Neural progenitor cell (in vitro differentiated cells): ENCODE results near the gene LKAAEAR1. TPM values are rescaled to one million over a fixed set of nuclear protein-coding genes. Genes with fewer than 3 reads are reported as not detected.

Experiments used
- DNase-seq: peaks from one replicate; pipeline ENCODE4 v3.0.0-alpha.2; 2016; ENCODE audit warnings: low spot score
- H2AFZ ChIP-seq: fragments of 200-600 bp; sonication (generic); replicated peaks from 2 replicates; pipeline ENCODE4 v1.6.1; 2016; ENCODE audit warnings: antibody characterized with exemption
- H3F3A ChIP-seq: fragments of 200-600 bp; sonication (generic); 2 replicates; pipeline ENCODE4 v1.6.1; 2016; ENCODE audit warnings: antibody characterized with exemption, low read depth
- H3K27ac ChIP-seq: fragments of 200-600 bp; sonication (generic); 2 replicates; pipeline ENCODE4 v1.5.1; 2016; ENCODE audit warnings: mild to moderate bottlenecking
- H3K27me3 ChIP-seq: fragments of 200-600 bp; sonication (generic); 2 replicates; pipeline ENCODE4 v1.6.1; 2016; ENCODE audit warnings: mild to moderate bottlenecking, moderate library complexity
- H3K36me3 ChIP-seq: fragments of 200-600 bp; sonication (generic); 2 replicates; pipeline ENCODE4 v1.5.1; 2016
- H3K4me1 ChIP-seq: fragments of 200-600 bp; sonication (generic); 2 replicates; pipeline ENCODE4 v1.6.1; 2016; ENCODE audit warnings: mixed run types
- H3K4me2 ChIP-seq: fragments of 200-600 bp; sonication (generic); 2 replicates; pipeline ENCODE4 v1.6.1; 2016
- H3K4me3 ChIP-seq: fragments of 200-600 bp; sonication (generic); 2 replicates; pipeline ENCODE4 v1.5.1; 2016
- H3K79me2 ChIP-seq: fragments of 200-600 bp; sonication (generic); 2 replicates; pipeline ENCODE4 v1.6.1; 2016; ENCODE audit warnings: low read depth
- H3K9ac ChIP-seq: fragments of 200-600 bp; sonication (generic); 2 replicates; pipeline ENCODE4 v1.6.1; 2016
- H3K9me3 ChIP-seq: fragments of 200-600 bp; sonication (generic); 2 replicates; pipeline ENCODE4 v1.5.1; 2016; ENCODE audit warnings: low read depth
- H4K20me1 ChIP-seq: fragments of 200-600 bp; sonication (generic); 2 replicates; pipeline ENCODE4 v1.6.1; 2016; ENCODE audit warnings: low read depth
- H3K27ac Mint-ChIP-seq: 3 replicates; pipeline ENCODE4 v1.8.0; 2021; ENCODE audit warnings: mixed read lengths
- H3K27me3 Mint-ChIP-seq: 2 replicates; pipeline ENCODE4 v1.8.0; 2022; ENCODE audit warnings: low read depth, mild to moderate bottlenecking, inconsistent platforms, moderate library complexity, mixed read lengths; ENCODE audit not compliant: insufficient read depth
- H3K36me3 Mint-ChIP-seq: 3 replicates; pipeline ENCODE4 v1.8.0; 2021; ENCODE audit warnings: mixed read lengths
- H3K4me1 Mint-ChIP-seq: 3 replicates; pipeline ENCODE4 v1.8.0; 2021; ENCODE audit warnings: mixed read lengths
- H3K4me3 Mint-ChIP-seq: 3 replicates; pipeline ENCODE4 v1.8.0; 2021; ENCODE audit warnings: mild to moderate bottlenecking, moderate library complexity, mixed read lengths
- H3K9me3 Mint-ChIP-seq: 3 replicates; pipeline ENCODE4 v1.8.0; 2020; ENCODE audit warnings: mixed read lengths
- EZH2 ChIP-seq: fragments of 200-600 bp; sonication (generic); IDR thresholded peaks from 2 replicates; pipeline ENCODE4 v1.6.1; 2017; ENCODE audit warnings: antibody characterized with exemption, mild to moderate bottlenecking, moderate library complexity
- EZH2phosphoT487 ChIP-seq: fragments of 200-600 bp; sonication (generic); IDR thresholded peaks from 2 replicates; pipeline ENCODE4 v1.6.1; 2017; ENCODE audit warnings: antibody characterized with exemption
- total RNA-seq: library from RNA; depleted of rRNA; stranded (reverse); fragments of >200 nt; gene quantifications from 2 replicates; pipeline ENCODE4 v1.2.3, GENCODE V29; 2015; ENCODE audit warnings: low replicate concordance
- TF ChIP-seq, protein P1 (sequence below): fragments of 200-600 bp; sonication (generic); IDR thresholded peaks from 2 replicates; pipeline ENCODE4 v1.5.1; 2017; ENCODE audit warnings: antibody characterized with exemption, mild to moderate bottlenecking

Gene LKAAEAR1
- total RNA-seq, 1 donor from 2014 or later, result not detected

DNA sequence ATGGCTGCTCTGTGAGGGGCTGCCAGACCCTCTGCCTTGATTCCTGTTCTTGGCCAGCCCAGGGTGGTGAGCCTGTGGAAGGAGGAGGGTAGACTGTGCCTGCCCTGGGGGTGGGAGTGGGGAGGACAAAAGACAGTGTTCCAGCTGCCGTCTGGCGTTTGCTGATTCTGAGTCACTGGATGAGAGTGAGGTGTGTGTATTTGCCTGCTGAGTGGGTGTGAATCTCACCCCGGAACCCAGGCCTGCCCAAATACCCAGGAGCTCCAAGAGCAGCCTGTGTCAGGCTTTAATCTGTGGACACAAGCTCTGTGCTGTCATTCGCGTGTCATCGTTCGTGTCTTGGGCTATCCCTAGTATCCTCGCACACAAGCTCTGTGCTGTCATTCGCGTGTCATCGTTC lies 2.6 kb upstream of the LKAAEAR1 start:
- Histone ChIP-seq H3K4me3 (no peak overlapping the region), H3K4me1 (peaks cover 17% of the 10 kb centered on the region), H3K9ac (no peak overlapping the region), H4K20me1 (peaks cover 13% of the 10 kb centered on the region), H3K79me2 (no peaks in the 10 kb centered on the region), H3F3A (peaks cover 24% of the 10 kb centered on the region), H2AFZ (no peak overlapping the region), H3K27me3 (peaks cover 87% of the 10 kb centered on the region), H3K9me3 (no peaks in the 10 kb centered on the region), H3K4me2 (no peak overlapping the region), H3K27ac (no peak overlapping the region), H3K36me3 (no peaks in the 10 kb centered on the region)
- peaks cover 15% of the 10 kb centered on the region for H3K9me3 Mint-ChIP-seq
- TF ChIP-seq, protein P1, sequence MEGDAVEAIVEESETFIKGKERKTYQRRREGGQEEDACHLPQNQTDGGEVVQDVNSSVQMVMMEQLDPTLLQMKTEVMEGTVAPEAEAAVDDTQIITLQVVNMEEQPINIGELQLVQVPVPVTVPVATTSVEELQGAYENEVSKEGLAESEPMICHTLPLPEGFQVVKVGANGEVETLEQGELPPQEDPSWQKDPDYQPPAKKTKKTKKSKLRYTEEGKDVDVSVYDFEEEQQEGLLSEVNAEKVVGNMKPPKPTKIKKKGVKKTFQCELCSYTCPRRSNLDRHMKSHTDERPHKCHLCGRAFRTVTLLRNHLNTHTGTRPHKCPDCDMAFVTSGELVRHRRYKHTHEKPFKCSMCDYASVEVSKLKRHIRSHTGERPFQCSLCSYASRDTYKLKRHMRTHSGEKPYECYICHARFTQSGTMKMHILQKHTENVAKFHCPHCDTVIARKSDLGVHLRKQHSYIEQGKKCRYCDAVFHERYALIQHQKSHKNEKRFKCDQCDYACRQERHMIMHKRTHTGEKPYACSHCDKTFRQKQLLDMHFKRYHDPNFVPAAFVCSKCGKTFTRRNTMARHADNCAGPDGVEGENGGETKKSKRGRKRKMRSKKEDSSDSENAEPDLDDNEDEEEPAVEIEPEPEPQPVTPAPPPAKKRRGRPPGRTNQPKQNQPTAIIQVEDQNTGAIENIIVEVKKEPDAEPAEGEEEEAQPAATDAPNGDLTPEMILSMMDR, result no peak
- TF ChIP-seq EZH2 (no peak), EZH2phosphoT487 (no peak)
- peaks cover 33% of the 10 kb centered on the region for H3K4me1 Mint-ChIP-seq
- H3K27ac Mint-ChIP-seq, result no peak overlapping the region
- no peaks in the 10 kb centered on the region for H3K36me3 Mint-ChIP-seq
- no peak for DNase-seq
- no peak overlapping the region for H3K4me3 Mint-ChIP-seq
- H3K27me3 Mint-ChIP-seq, result peaks cover 46% of the 10 kb centered on the region

DNA sequence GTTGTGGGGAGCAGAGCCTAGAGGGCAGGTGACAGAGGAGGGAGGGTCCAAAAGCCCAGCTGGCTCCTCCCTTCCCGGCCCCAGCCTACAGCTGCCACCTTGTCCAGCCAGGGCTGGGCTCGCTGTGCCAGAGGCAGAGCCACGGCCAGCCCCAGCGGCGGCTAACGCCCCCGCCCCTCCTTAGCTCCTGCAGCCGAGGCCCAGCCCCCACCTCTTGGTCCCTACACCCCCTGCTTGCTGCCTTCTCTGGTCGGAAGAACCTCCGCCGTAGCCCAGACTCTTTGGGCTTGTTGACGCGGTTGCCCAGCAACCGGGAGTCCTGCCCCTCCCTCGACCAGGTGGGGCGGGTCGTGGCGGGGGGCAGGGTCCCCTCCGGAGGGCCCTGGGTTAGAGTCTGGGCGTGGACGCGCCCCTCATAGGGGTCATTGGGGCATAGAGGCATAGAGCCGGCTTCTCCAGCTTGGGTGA lies 521 bp upstream of the LKAAEAR1 start:
- H3K9ac ChIP-seq, result no peak overlapping the region
- H3K4me1 Mint-ChIP-seq, result peaks cover 36% of the 10 kb centered on the region

DNA sequence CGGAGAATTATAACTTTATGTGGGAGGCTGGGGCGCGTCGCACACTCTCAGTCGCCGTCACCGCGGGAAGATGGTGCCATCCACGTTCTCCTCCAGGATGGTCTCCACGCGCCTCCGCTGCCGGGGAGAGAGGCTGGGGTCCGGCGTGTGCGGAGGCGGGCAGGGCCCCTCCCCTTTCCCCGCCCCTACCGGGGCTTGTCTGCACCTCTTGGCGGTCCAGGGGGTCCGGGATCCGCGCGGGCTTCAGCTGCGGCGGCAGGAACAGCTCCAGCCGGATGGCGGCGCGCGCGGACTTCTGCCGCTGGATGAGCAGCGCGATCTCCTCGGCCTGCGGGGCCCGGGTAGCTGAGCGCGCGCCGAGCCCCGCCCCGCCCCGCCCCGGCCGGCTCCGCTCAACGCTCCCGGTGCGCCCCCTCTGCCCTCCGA lies 807 bp downstream of the LKAAEAR1 start:
- Histone ChIP-seq H3K27me3 (peaks cover 87% of the 10 kb centered on the region), H3K79me2 (no peaks in the 10 kb centered on the region), H3K4me3 (peak overlapping the region; percentile 61), H3K9ac (no peak overlapping the region), H4K20me1 (peaks cover 19% of the 10 kb centered on the region), H3F3A (peaks cover 54% of the 10 kb centered on the region), H3K4me2 (peak overlapping the region; percentile 97), H2AFZ (peak overlapping the region; percentile 84), H3K9me3 (no peaks in the 10 kb centered on the region), H3K4me1 (peaks cover 27% of the 10 kb centered on the region), H3K36me3 (no peaks in the 10 kb centered on the region), H3K27ac (no peak overlapping the region)
- Mint-ChIP-seq H3K9me3 (peaks cover 15% of the 10 kb centered on the region), H3K27ac (no peak overlapping the region), H3K4me1 (peaks cover 41% of the 10 kb centered on the region), H3K27me3 (peaks cover 30% of the 10 kb centered on the region), H3K4me3 (peak overlapping the region; percentile 73), H3K36me3 (no peaks in the 10 kb centered on the region)
- peak; percentile 94 for DNase-seq
- TF ChIP-seq, protein P1, result peak; percentile 65
- no peak for TF ChIP-seq EZH2
- TF ChIP-seq EZH2phosphoT487, result no peak

More for the DNA sequence above, 521 bp upstream of the LKAAEAR1 start:
- H3K36me3 Mint-ChIP-seq, result no peaks in the 10 kb centered on the region
- peak overlapping the region; percentile 61 for H3K4me3 ChIP-seq
- peak overlapping the region; percentile 97 for H3K4me2 ChIP-seq
- peaks cover 19% of the 10 kb centered on the region for H4K20me1 ChIP-seq
- no peak overlapping the region for H3K27ac ChIP-seq
- H3K9me3 Mint-ChIP-seq, result peaks cover 15% of the 10 kb centered on the region
- no peaks in the 10 kb centered on the region for H3K79me2 ChIP-seq
- H3F3A ChIP-seq, result peaks cover 42% of the 10 kb centered on the region
- no peak for TF ChIP-seq EZH2phosphoT487
- TF ChIP-seq EZH2, result no peak
- TF ChIP-seq, protein P1, result no peak
- peaks cover 40% of the 10 kb centered on the region for H3K27me3 Mint-ChIP-seq
- H3K36me3 ChIP-seq, result no peaks in the 10 kb centered on the region
- H3K27me3 ChIP-seq, result peaks cover 93% of the 10 kb centered on the region
- peak overlapping the region; percentile 90 for H3K4me3 Mint-ChIP-seq
- H3K27ac Mint-ChIP-seq, result no peak overlapping the region
- H3K4me1 ChIP-seq, result peaks cover 20% of the 10 kb centered on the region
- peak; percentile 59 for DNase-seq
- H3K9me3 ChIP-seq, result no peaks in the 10 kb centered on the region
- H2AFZ ChIP-seq, result no peak overlapping the region
